HG03097 (cell line): ENCODE results near the gene PEX10.
"Not testable (repeated sequence)": the region's sequence is repeated elsewhere in the genome, so short reads cannot be mapped to it uniquely, and the experiment has no call there.

Experiments
- ATAC-seq: cut with Tn5 transposase; IDR thresholded peaks from one replicate; pipeline ENCODE4 v1.9.1; 2021; ENCODE audit not compliant: unreplicated experiment, low FRiP score

The PEX10 gene

GRCh38 chr1:2412395-2412772 lies at the start of gene PEX10:
Gene PEX10, minus strand, starts transcription at chr1:2412564. Its CDS starts 62 bp downstream, at chr1:2412502.
- ATAC-seq: peak; percentile 80

- ATAC-seq: no peak
Observed at GRCh38 chr1:2460996-2461751, 48.8 kb upstream of the PEX10 start.

- ATAC-seq: no peak
Observed at GRCh38 chr1:2460203-2460602, 47.8 kb upstream of the PEX10 start.

- ATAC-seq: no peak
Observed at GRCh38 chr1:2459757-2460156, 47.4 kb upstream of the PEX10 start.

GRCh38 chr1:2459102-2459753 lies 46.9 kb upstream of the PEX10 start:
- ATAC-seq: not testable (repeated sequence)

- ATAC-seq: no peak
Observed at GRCh38 chr1:2458687-2459086, 46.3 kb upstream of the PEX10 start.

- ATAC-seq: no peak
Observed at GRCh38 chr1:2457444-2457843, 45.1 kb upstream of the PEX10 start.

- ATAC-seq: no peak
Observed at GRCh38 chr1:2455757-2456156, 43.4 kb upstream of the PEX10 start.

GRCh38 chr1:2454227-2454626 lies 41.9 kb upstream of the PEX10 start:
- ATAC-seq: no peak

- no peak for ATAC-seq
Observed at GRCh38 chr1:2452932-2453315, 40.6 kb upstream of the PEX10 start.

- ATAC-seq: no peak
Observed at GRCh38 chr1:2452201-2452931, 40.0 kb upstream of the PEX10 start.

- no peak for ATAC-seq
Observed at GRCh38 chr1:2451741-2452140, 39.4 kb upstream of the PEX10 start.

- ATAC-seq: no peak
Observed at GRCh38 chr1:2449636-2450454, 37.5 kb upstream of the PEX10 start.

- ATAC-seq: no peak
Observed at GRCh38 chr1:2448098-2448445, 35.7 kb upstream of the PEX10 start.

- no peak for ATAC-seq
Observed at GRCh38 chr1:2447276-2448097, 35.1 kb upstream of the PEX10 start.

- no peak for ATAC-seq
Observed at GRCh38 chr1:2446861-2447260, 34.5 kb upstream of the PEX10 start.

GRCh38 chr1:2446394-2446793 lies 34.0 kb upstream of the PEX10 start:
- ATAC-seq: no peak

- no peak for ATAC-seq
Observed at GRCh38 chr1:2445823-2446215, 33.5 kb upstream of the PEX10 start.

- ATAC-seq: no peak
Observed at GRCh38 chr1:2445162-2445822, 32.9 kb upstream of the PEX10 start.
